AG09309 (cell line): ENCODE results near the gene PEG3.

Experiments used
- DNase-seq: peaks from one replicate; pipeline ENCODE4 v3.0.0-alpha.2; 2010; ENCODE audit warnings: low read depth
- H3K4me3 ChIP-seq: 2 replicates; pipeline ENCODE4 v1.5.1; 2011; ENCODE audit warnings: mild to moderate bottlenecking, low read depth, low read length, moderate library complexity; ENCODE audit not compliant: control insufficient read depth
- TF ChIP-seq, protein P1 (sequence below): IDR thresholded peaks from 2 replicates; pipeline ENCODE4 v1.5.1; 2011; ENCODE audit warnings: mild to moderate bottlenecking, low read depth, low read length, inconsistent platforms; ENCODE audit not compliant: insufficient read depth, control insufficient read depth; ENCODE audit errors: missing control alignments

The PEG3 gene

GRCh38 chr19:56823417-56823816 is 17.1 kb downstream of the PEG3 start:
- TF ChIP-seq, protein P1, sequence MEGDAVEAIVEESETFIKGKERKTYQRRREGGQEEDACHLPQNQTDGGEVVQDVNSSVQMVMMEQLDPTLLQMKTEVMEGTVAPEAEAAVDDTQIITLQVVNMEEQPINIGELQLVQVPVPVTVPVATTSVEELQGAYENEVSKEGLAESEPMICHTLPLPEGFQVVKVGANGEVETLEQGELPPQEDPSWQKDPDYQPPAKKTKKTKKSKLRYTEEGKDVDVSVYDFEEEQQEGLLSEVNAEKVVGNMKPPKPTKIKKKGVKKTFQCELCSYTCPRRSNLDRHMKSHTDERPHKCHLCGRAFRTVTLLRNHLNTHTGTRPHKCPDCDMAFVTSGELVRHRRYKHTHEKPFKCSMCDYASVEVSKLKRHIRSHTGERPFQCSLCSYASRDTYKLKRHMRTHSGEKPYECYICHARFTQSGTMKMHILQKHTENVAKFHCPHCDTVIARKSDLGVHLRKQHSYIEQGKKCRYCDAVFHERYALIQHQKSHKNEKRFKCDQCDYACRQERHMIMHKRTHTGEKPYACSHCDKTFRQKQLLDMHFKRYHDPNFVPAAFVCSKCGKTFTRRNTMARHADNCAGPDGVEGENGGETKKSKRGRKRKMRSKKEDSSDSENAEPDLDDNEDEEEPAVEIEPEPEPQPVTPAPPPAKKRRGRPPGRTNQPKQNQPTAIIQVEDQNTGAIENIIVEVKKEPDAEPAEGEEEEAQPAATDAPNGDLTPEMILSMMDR: no peak

GRCh38 chr19:56822755-56823154 is 17.8 kb downstream of the PEG3 start:
- TF ChIP-seq, protein P1: no peak
- no peak overlapping the region for H3K4me3 ChIP-seq
- no peak for DNase-seq

More at GRCh38 chr19:56823417-56823816, 17.1 kb downstream of the PEG3 start:
- H3K4me3 ChIP-seq: no peak overlapping the region
- no peak for DNase-seq

GRCh38 chr19:56821675-56822074 is 18.9 kb downstream of the PEG3 start:
- H3K4me3 ChIP-seq: no peak overlapping the region
- no peak for DNase-seq
- TF ChIP-seq, protein P1: no peak

DNA sequence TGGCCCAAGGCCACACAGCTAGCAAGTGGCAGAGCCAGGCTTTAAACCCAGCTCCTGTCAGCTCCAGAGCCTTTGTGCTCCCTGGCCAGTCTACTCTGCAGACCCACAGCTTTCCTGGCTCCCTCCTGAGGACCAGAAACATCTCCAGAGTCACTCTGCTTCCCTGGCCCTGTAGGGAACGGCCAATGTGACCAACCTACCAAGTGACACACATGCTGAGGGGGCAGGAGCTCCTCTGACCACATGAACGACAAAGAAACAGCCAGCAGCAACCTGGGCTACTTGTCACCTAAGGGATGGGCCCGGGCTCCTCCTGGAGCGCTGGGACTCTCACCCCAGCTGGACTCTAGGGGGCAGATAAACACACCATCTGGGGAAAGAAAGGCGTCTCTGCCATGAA is 19.3 kb downstream of the PEG3 start:
- H3K4me3 ChIP-seq: no peak overlapping the region
- no peak for DNase-seq
- TF ChIP-seq, protein P1: no peak

- H3K4me3 ChIP-seq: no peak overlapping the region
- no peak for DNase-seq
- TF ChIP-seq, protein P1: no peak
Measured at GRCh38 chr19:56819166-56819565, 21.4 kb downstream of the PEG3 start.

GRCh38 chr19:56814656-56815055 is 25.9 kb downstream of the PEG3 start:
- H3K4me3 ChIP-seq: no peak overlapping the region
- TF ChIP-seq, protein P1: no peak
- DNase-seq: no peak

- no peak for DNase-seq
- TF ChIP-seq, protein P1: no peak
- no peak overlapping the region for H3K4me3 ChIP-seq
Measured at GRCh38 chr19:56813531-56813930, 27.0 kb downstream of the PEG3 start.
